OCI-LY7 (cell line): ENCODE results near the gene TOPAZ1.

Source experiments
- EZH2phosphoT487 ChIP-seq: fragments of 200-600 bp; sonication (generic); IDR thresholded peaks from 2 replicates; pipeline ENCODE4 v1.6.1; 2018; ENCODE audit warnings: low read depth, borderline replicate concordance, mild to moderate bottlenecking, mixed run types, antibody characterized with exemption, low read length, moderate library complexity, mixed read lengths
- TF ChIP-seq, protein P1 (sequence below): fragments of 200-600 bp; sonication (generic); conservative IDR thresholded peaks from 2 replicates; pipeline ENCODE4 v1.5.1; 2014; ENCODE audit warnings: mild to moderate bottlenecking, antibody characterized with exemption, low read length, moderate library complexity, mixed read lengths

DNA sequence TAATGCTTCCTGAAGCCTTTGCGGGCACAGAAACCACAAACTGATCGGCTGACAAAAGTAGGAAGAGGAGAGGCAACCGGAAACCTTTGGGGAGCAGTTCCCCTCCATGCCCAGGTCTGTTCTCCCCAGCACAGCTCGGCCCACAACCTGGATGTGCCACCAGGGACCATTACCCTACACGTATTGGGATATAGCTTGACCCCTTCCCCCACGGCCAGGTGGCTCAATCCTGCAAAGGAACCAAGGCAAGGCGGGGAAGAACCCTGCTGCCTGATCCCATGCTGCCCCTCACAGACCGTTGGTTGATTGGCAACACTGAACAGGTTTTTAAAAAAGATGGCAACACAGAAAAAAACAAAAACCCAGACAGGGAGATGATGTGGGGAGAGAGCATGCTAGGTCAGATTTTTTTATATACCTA lies 77.2 kb downstream of the TOPAZ1 start:
- TF ChIP-seq, protein P1, sequence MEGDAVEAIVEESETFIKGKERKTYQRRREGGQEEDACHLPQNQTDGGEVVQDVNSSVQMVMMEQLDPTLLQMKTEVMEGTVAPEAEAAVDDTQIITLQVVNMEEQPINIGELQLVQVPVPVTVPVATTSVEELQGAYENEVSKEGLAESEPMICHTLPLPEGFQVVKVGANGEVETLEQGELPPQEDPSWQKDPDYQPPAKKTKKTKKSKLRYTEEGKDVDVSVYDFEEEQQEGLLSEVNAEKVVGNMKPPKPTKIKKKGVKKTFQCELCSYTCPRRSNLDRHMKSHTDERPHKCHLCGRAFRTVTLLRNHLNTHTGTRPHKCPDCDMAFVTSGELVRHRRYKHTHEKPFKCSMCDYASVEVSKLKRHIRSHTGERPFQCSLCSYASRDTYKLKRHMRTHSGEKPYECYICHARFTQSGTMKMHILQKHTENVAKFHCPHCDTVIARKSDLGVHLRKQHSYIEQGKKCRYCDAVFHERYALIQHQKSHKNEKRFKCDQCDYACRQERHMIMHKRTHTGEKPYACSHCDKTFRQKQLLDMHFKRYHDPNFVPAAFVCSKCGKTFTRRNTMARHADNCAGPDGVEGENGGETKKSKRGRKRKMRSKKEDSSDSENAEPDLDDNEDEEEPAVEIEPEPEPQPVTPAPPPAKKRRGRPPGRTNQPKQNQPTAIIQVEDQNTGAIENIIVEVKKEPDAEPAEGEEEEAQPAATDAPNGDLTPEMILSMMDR: no peak
- no peak for TF ChIP-seq EZH2phosphoT487
